GM21529 (cell line): ENCODE results near the gene SNX9.
"Not testable (repeated sequence)": the region's sequence is repeated elsewhere in the genome, so short reads cannot be mapped to it uniquely, and the experiment has no call there.

Source experiments
- ATAC-seq: cut with Tn5 transposase; IDR thresholded peaks from one replicate; pipeline ENCODE4 v1.9.1; 2021; ENCODE audit not compliant: unreplicated experiment

Gene SNX9

DNA sequence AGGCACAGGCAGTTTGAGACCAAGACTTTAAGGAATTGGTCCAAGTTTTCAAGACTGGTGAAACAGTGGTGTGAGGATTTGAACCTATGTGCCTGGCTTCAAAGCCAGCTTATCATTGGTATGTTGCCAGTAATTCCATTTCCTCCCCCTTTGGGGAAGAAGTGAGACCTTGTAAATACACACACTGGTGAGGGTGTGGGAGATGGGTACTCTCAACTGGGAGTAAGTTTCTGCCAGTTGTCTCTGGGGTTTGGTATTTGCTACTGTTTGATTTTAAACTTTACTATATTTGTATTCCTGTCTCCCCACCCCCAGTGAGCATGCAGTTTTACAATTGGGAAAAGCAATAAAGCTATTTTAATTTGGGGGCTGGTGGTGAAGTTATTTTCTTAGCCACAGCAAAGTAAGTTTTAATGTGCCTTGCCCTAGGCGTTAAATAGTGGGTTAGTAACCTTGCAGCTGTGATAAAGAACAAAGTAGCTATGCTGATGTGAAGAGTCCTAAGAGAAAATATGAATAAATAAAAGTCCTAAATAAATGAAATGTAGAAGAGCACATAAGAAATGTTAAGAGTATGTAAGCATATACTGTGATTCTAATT lies 31.0 kb downstream of the SNX9 start:
- no peak for ATAC-seq

DNA sequence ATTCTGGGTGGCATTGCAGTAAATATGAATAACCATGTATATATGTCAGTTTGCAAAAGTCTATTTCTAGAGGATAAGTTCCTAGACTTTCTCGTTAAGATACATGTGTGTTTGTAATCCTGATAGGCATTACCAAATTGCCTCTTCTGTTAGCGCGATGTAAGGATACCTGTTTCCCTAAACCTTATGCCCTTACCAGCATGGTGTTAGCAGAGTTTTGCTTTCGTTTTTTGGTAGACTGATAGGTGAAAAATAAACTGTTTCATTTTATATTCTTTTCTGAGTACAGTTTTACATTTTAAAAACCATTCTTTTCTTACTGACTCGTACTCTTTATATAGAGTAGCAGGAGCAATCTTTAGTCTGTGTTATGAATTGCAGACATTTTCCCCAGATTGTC lies 32.3 kb downstream of the SNX9 start:
- no peak for ATAC-seq

DNA sequence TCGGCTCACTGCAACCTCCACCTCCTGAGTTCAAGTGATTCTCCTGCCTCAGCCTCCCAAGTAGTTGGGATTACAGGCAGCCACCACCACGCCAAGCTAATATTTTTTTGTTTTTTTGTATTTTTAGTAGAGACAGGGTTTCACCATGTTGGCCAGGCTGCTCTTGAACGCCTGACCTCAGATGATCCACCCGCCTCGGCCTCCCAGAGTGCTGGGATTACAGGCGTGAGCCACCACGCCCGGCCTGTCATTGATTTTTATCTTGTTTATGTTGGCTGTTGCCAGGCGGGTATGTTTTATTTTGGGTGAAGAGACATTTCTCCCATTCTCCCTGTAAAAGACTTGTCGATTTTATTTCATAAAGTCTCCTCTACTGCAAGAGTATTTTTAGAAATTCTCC lies 32.8 kb downstream of the SNX9 start:
- not testable (repeated sequence) for ATAC-seq

DNA sequence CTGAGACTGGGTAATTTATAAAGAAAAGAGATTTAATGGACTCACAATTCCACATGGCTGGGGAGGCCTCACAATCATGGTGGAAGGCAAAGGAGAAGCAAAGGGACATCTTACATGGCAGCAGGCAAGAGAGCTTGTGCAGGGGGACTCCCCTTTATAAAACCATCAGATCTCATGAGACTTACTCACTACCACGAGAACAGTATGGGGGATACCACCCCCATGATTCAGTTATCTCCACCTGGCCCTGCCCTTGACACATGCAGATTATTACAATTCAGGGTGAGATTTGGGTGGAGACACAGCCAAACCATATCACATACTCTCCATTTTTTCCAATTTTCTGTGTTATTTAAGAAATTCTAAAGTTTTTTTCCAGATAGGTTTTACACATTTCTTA lies 35.6 kb downstream of the SNX9 start:
- ATAC-seq, result not testable (repeated sequence)

DNA sequence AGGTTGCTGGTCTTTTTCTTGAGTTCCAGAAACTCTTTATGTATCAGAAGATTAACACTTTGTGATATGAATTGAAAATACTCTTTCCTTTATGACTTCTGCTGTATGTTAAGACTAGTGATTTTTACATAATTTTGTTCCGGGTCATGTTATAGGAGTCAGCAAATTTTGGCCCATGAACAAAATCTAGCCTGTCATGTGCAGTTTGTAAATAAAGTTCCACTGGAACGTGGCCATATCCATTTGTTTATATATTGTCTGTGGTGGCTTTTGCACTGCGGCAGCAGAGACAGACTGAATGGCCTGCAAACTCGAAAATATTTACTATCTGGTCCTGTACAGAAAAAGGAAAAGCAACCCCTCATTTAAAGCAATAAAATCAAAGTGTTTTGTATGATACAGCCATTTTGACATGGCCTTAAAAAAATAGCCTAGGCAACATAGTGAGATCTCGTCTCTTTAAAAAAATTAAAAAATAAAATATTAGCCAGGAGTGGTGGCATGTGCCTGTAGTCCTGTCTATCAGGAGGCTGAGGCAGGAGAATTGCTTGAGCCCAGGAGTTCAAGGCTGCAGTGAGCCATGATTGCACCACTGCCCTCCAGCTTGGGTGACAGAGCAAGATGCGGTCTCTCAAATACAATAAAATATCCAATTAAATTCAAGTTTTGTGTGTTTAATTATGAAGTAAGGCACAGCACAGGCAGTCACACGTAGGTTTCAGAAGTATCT lies 36.9 kb downstream of the SNX9 start:
- no peak for ATAC-seq

DNA sequence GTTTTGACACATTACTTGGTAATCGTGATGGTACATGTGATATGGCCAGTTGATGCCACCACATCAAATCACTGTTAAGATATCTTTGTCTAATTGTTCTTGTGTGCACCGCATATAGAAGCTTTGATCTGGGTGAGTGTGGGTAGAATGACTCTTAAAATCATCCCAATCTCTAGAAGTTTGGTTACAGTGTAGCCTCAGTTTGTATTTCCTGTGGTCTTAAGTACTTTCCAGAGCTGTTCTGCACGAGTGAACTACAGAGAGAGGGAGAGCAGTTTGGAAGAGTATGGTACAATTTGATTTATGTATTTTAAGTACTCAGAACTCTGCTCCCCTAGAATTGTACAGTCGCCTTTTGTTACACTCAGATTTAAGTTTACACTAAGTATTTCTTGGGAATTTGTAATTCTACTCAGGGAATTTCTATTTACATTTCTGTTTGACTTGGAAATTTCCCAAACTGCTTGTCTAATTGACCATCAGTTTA lies 37.5 kb downstream of the SNX9 start:
- ATAC-seq, result no peak

DNA sequence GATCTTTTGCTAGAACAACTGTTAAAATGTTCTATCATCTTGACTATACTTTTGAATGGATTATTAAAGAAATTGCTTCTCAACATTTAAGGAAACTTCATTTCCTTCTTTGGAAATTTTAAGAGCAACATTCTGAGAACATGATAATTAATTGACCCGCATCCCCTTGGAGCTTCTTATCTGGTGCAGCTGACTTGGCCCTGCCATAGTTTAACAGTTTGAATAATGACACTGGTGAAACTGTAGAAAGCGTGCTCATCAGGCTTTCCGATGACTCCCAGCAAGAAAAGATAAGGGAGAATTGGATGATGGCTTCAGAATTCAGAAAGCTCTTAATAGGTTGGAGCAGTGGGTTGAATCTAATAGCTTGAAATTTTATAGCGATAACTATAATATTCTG lies 38.1 kb downstream of the SNX9 start:
- no peak for ATAC-seq

DNA sequence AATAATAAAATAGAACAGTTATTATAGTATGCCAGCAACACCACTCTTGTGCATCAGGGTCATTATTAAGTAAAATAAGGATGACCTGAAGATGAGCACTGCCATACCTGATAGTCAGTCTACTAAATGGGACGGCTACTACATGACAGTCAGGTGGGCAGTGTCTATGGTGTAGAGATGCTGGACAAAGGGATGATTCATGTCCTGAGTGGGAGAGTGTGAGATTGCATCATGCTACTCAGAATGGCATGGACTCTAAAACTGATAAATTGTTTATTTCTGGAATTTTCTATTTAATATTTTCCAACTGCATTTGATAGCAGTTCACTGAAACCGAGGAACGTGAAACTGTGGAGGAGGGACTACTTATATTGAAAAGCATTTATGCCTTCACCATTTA lies 38.8 kb downstream of the SNX9 start:
- ATAC-seq, result no peak

DNA sequence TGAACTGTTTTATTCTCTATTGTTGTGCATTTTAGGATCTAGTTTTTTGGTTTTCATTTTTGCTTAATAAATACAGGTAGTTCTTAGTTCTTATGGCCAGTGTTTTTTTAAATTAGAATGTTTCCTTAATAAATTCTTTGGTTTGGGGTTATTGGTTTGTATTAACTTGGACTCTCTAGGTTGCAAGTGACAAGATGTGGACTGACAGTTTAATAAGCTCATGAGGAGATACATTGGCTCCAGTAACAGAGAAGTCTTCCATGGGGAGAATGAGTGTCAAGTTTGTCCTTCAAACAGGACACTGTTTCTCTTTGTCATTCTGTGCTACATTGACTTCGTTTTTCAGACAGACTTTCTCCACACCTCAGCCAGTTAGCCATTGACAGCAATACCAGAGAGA lies 39.7 kb downstream of the SNX9 start:
- ATAC-seq, result no peak

DNA sequence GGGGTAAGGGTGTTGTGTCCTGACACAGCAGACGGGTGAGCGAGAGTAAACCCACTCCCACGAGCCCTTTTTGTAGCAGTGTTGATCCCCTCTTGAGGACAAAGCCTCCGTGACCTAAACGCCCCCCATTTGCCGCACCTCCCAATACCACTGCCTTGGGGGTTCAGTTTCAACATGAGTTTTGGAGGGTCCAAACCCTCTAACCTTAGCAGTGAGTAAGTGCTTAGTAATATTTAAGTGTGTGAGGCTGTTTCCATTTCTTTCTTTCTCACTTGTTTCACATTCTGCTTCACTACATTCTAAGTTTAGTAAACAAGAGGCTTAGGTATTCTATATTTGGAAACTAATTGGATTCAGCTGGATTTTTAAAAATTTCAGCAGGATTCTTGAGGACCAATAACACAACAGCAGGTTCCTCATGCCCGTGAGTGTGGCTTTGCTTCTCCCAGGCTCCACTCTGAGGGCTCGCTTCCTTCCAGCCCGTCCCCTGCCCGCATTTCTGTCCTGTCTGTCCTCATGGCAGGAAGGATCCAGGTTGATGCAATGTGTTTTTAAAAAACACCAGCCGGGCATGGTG lies 41.2 kb downstream of the SNX9 start:
- ATAC-seq, result no peak

DNA sequence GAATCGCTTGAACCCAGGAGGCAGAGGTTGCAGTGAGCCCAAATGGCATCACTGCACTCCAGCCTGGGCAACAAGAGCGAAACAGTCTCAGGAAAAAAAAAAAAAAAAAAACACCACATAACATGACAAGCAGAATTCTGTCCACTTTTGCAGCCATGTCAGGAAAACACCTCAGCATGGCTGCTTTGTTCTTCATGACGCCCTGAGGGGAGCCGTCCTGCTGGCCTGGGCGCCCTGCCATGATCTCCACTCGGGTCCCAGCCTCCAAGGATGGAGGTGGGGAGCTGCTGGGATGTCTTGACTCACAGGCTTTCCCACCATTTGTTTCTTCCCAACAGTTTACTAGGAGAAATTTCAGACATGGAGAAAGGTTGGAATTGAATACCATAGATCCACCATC lies 42.2 kb downstream of the SNX9 start:
- no peak for ATAC-seq

DNA sequence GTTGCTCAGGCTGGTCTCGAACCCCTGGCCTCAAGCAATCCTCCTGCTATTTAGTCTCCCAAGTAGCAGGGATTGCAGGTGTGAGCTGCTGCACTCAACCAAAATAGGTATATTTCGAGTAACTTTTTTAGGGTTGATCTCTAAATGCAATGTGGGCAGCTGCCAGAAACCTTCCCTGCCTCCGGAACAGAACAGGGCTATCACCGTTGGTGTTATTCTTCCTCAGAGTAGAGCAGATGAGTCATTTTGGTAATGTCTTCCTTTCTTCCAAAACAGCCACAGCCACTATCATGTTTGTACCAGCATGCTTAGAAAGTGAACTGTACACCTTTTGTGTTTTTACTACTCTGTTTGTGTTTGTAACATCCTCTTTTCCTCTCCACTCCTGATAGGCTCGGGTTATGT lies 44.1 kb downstream of the SNX9 start:
- no peak for ATAC-seq

DNA sequence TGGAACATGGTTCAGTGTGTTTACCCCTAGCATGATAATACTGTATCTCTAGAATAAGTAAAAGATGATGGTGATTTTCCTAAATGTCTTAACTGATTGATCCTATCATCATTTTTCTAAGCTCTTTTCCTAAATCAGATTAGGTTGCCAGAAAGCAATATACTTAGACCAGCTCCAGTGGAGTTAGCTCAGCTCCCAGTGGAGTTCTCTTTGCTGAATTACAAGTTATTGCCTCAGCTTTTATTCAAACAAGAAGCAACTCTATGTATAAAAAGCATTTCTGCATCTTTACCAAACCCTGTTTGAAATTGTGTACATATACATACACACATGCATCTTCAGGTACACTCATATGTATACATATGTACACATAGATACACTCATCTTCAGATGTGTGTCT lies 44.9 kb downstream of the SNX9 start:
- ATAC-seq, result no peak

DNA sequence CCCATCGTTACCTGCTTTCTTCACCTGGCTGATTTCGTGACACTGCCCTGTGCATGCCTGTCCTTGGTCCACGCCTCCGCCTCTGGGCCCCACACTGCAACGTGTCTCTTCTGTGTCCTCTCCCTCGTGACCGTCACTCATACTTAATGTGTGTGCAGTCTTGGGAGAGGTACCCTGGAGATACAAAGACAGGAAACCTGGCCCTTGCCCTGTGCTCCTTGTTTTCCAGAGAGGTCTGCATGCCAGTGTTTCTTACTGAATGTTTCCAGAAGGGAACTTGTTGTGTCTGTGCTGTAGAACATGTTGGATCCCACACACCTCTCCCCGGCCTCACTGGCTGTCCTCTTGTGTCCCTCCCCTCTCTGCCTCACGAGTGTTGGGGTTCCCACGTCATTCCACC lies 45.8 kb downstream of the SNX9 start:
- ATAC-seq, result no peak

DNA sequence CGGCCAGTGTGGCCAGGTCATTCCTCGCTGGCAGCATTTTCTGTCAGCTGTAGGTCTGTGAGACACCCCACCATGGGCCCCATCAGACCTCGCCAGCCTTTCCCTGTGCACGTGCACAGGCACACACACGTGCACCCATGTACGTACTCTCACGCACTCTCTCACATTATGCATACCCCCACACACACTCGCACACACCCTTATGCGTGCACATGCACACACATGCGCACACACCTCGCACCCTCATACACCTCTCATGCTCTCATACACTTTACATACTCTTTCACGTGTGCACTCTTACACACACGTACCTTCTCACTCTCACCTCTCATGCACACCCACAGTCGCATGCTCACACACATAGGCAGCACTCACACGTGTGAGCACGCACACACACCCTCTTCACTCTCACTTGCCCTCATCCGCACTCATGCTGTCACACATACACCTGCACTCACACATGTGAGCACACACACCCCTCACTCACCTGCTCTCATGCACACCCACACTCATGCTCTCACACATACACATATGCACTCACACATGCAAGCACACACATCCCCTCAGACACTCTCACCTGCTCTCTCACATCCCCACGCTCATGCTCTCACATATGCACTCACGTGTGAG lies 46.7 kb downstream of the SNX9 start:
- no peak for ATAC-seq

DNA sequence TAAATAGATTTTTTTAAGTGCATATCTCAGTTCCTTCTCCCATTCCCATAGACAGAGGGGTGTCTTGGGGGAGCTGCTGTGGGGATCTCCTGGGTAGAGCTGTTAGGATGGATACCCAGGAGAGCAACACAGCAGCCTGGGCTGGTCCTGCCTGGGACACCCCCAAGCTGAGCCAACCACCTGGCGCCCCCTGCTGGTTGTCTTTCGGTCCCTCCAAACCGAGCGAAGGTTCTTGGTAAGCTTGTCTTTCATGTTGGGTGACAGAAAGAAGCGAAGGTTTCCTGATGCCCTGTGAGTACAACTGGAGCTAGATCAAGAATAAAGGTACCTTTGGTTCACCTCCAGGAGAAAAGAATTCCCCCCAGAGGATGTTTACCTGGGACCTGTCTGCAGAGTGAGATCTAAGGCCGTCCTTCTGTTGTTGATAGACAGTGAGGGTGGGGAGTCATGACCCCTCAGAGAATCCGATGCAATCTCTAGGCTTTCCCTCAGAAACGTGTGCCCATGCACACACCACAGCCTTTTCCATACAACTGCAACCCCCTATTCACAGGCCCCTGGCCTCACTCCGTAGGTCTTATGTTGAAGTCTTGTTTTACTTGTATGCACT lies 50.8 kb downstream of the SNX9 start:
- ATAC-seq, result peak; percentile 87

DNA sequence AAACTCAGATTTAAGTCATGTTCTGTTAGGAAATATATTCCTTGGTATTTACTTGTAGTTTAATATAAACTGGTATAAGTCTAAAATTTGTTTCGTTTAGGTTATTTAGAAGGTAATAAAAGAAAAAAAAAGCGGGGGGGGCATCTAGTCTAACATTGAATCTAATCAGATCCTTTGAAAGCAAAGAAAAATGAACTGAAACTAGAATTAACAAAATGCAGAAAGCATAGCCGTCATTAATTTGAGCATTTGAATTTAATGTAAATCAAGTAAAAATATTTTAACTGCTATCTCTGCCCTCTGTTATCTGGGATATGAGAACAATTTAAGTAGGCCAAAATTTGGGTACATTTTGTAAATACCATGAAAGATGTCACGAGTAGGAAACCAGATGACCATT lies 54.1 kb downstream of the SNX9 start:
- no peak for ATAC-seq

DNA sequence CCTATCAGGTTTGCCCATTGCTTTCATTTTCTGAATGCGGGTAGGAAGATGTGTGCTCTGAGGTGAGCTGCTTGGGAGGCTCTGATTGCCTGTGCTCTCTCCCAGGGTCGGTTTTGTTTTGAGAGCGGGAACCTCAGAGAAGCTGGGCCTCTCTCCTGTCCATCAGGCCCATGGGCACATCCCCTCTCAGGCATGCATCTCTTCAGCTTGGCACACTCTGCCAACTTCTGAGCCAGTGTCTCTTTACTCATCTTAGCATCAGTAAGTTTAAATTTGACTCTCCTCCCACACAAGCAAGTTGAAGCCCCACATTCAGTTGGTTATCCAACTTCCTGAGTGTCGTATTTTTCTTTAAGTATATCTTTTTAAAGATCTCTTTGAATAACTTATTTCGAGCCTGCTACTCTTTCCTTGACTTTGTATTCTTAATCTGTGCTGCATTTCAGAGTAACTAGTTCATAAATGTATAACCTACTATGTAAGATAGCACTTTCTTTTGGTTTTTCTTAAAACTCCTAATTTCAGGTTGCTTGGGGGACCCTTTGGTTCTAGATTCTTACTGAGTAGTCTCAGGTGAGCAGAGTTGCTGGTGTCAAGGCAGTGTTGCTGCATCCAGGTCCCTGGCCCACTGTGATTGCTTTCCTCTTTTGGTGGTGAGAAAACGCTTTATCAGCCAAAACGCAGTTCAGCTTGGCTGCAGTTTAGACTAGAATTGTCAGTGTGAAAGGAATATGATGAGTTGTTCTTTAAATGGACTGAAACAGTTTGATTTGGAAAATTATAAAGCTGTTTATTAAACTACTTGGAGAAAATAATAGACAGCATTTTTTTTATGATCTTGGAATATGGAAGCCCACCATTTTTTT lies 54.8 kb downstream of the SNX9 start:
- no peak for ATAC-seq

DNA sequence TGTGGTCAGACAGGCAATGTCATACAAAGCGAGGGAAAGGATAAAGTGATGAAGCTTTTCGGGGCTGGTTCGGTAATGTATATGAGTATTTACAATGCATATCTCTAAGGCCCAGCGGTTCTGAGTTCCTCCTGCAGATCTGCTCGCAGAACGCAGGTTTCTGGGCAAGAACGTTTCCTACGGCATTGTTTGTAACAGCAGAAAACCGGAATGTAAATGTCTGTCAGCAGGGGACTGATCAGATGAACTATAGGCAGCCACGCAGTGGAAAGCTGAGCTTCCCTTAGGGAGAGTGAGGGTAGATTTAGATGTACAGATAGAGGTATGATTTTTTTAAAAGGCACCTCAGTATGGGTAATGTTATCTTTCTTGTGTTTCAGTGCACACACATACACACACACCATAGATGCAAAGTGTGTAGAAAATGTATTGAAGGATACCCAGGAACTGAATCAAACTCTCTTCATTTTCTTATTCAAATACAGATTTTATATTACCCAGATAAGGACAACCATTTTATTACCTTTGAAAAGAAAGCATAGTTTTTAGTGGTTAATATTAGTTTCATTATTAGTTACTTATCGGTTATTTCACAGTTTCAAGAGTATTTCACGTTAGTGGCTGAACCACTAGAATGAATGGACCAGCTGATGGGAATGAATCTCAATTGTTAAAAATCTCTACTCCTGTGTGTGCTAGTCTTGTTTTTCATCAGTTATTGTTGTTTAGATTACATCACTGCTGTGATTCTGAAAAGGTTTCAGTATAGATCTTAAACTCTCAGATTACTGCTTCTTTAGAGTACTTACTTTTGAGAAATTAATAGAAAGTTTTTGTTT lies 56.2 kb downstream of the SNX9 start:
- ATAC-seq, result peak; percentile 95

DNA sequence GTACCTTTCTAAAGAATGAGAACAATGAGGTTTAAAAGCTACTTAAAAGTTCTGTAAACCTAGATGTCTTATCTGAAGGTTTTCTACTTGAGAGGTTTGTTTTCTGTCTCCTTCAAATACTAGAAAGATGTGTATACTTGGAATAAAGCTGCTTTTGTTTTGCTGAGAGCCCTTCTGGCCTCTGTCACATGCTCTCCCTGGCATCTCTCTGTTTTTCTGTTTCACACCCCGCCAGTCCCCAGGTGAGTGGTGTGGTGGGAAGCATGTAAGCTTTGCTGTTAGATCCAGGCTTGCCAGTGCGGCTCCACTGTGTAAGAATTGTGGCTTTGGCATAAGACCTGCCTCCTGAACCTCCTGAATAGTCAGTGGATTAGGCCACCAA lies 56.8 kb downstream of the SNX9 start:
- ATAC-seq, result peak; percentile 39
